Skeletal muscle cell (primary cell): ENCODE data around the gene BUB1B.
A peak's percentile ranks its signal among the peaks of the same experiment; 100 is the strongest.
"Not testable (repeated sequence)": the region's sequence is repeated elsewhere in the genome, so short reads cannot be mapped to it uniquely, and the experiment has no call there.

Experiments used
- DNase-seq: peaks from one replicate; pipeline ENCODE4 v3.0.0-alpha.2; 2010; ENCODE audit warnings: low read depth
- H3K4me3 ChIP-seq: 2 replicates; pipeline ENCODE4 v1.5.1; 2011; ENCODE audit warnings: low read depth, mild to moderate bottlenecking, control low read depth, low read length, moderate library complexity

BUB1B gene

GRCh38 chr15:40134885-40135284 is 26.0 kb upstream of the BUB1B start:
- no peak for DNase-seq
- H3K4me3 ChIP-seq, result no peak overlapping the region

GRCh38 chr15:40135846-40136450 is 24.9 kb upstream of the BUB1B start:
- DNase-seq, result not testable (repeated sequence)

GRCh38 chr15:40136470-40137302 is 24.2 kb upstream of the BUB1B start:
- DNase-seq, result no peak
- no peak overlapping the region for H3K4me3 ChIP-seq

More at GRCh38 chr15:40135846-40136450, 24.9 kb upstream of the BUB1B start:
- H3K4me3 ChIP-seq, result not testable (repeated sequence)

GRCh38 chr15:40137303-40138200 is 23.3 kb upstream of the BUB1B start:
- no peak for DNase-seq
- no peak overlapping the region for H3K4me3 ChIP-seq

- DNase-seq, H3K4me3 ChIP-seq: not testable (repeated sequence)
Measured at GRCh38 chr15:40138201-40138570, 22.7 kb upstream of the BUB1B start.

GRCh38 chr15:40142428-40142827 is 18.4 kb upstream of the BUB1B start:
- H3K4me3 ChIP-seq, result no peak overlapping the region
- no peak for DNase-seq

GRCh38 chr15:40146037-40146436 is 14.8 kb upstream of the BUB1B start:
- no peak overlapping the region for H3K4me3 ChIP-seq
- peak; percentile 12 for DNase-seq

GRCh38 chr15:40149339-40149738 is 11.5 kb upstream of the BUB1B start:
- DNase-seq, result no peak
- no peak overlapping the region for H3K4me3 ChIP-seq

GRCh38 chr15:40150163-40150925 is 10.5 kb upstream of the BUB1B start:
- no peak overlapping the region for H3K4me3 ChIP-seq
- DNase-seq, result peak; percentile 46

- no peak for DNase-seq
- no peak overlapping the region for H3K4me3 ChIP-seq
Measured at GRCh38 chr15:40151499-40151898, 9.4 kb upstream of the BUB1B start.

- no peak overlapping the region for H3K4me3 ChIP-seq
Measured at GRCh38 chr15:40151991-40152390, 8.9 kb upstream of the BUB1B start.

GRCh38 chr15:40154821-40155220 is 6.0 kb upstream of the BUB1B start:
- DNase-seq, H3K4me3 ChIP-seq: not testable (repeated sequence)

More at GRCh38 chr15:40151991-40152390, 8.9 kb upstream of the BUB1B start:
- DNase-seq, result no peak

- no peak for DNase-seq
- H3K4me3 ChIP-seq, result no peak overlapping the region
Measured at GRCh38 chr15:40155270-40155910, 5.5 kb upstream of the BUB1B start.

- DNase-seq, result no peak
- H3K4me3 ChIP-seq, result no peak overlapping the region
Measured at GRCh38 chr15:40157778-40158447, 3.0 kb upstream of the BUB1B start.

- no peak overlapping the region for H3K4me3 ChIP-seq
- no peak for DNase-seq
Measured at GRCh38 chr15:40160021-40160420, 848 bp upstream of the BUB1B start.

- H3K4me3 ChIP-seq, result peak overlapping the region; percentile 95
- no peak for DNase-seq
Measured at GRCh38 chr15:40161693-40162391, 973 bp downstream of the BUB1B start.

GRCh38 chr15:40162552-40162951 is 1.7 kb downstream of the BUB1B start:
- DNase-seq, result no peak
- H3K4me3 ChIP-seq, result no peak overlapping the region
